Upper lobe of left lung (tissue), 6 donors: ENCODE data around the gene PTEN. TPM values are rescaled to one million over a fixed set of nuclear protein-coding genes. Genes with fewer than 3 reads are reported as not detected.

Experiments used
- ATAC-seq, 2 donors: fragments of 200-7000 bp; cut with Tn5 transposase; one replicate each; pipeline ENCODE4 v1.9.1; 2022; ENCODE audit warnings: mild to moderate bottlenecking in 2 of 2, moderate library complexity in 2 of 2; ENCODE audit not compliant: low FRiP score in 2 of 2
- DNase-seq, 2 donors: peaks; one replicate each; pipeline ENCODE4 v3.0.0-alpha.2; 2019 to 2020
- H3K27ac ChIP-seq, 4 donors: fragments of 200-600 bp; sonication (generic); one replicate each; pipeline ENCODE4 v1.5.1; 2016 to 2019
- H3K27me3 ChIP-seq, 4 donors: fragments of 200-600 bp; sonication (generic); one replicate each; pipeline ENCODE4 v1.5.1; 2017 to 2019
- H3K36me3 ChIP-seq, 4 donors: fragments of 200-600 bp; sonication (generic); one replicate each; pipeline ENCODE4 v1.5.1; 2016 to 2019
- H3K4me1 ChIP-seq, 4 donors: fragments of 200-600 bp; sonication (generic); one replicate each; pipeline ENCODE4 v1.5.1; 2018 to 2019
- H3K4me3 ChIP-seq, 4 donors: fragments of 200-600 bp; sonication (generic); one replicate each; pipeline ENCODE4 v1.5.1; 2017 to 2019; ENCODE audit warnings: mild to moderate bottlenecking in 2 of 4, moderate library complexity in 1 of 4
- H3K9me3 ChIP-seq, 4 donors: fragments of 200-600 bp; sonication (generic); one replicate each; pipeline ENCODE4 v1.5.1; 2018 to 2019
- EP300 ChIP-seq, 4 donors: sonication (generic); formaldehyde crosslinking; IDR thresholded peaks; one replicate each; pipeline ENCODE4 v1.5.1; 2017; ENCODE audit warnings: antibody characterized with exemption in 4 of 4, control low read depth in 2 of 4
- POLR2A ChIP-seq, 4 donors: fragments of 450-650 bp; IDR thresholded peaks; one replicate each; pipeline ENCODE4 v1.5.1; 2016 to 2017; ENCODE audit warnings: antibody characterized with exemption in 4 of 4, mild to moderate bottlenecking in 2 of 4
- POLR2AphosphoS5 ChIP-seq, 2 donors: sonication (generic); formaldehyde crosslinking; IDR thresholded peaks; one replicate each; pipeline ENCODE4 v1.5.1; 2017; ENCODE audit warnings: antibody characterized with exemption in 2 of 2
- WGBS, 2 donors: methylation state at CpG; one replicate each; pipeline ENCODE4 v1.1.5; 2017 to 2018; 5-methylcytosine and 5-hydroxymethylcytosine counted together
- small RNA-seq, 4 donors: library from RNA; depleted of rRNA; stranded (forward); fragments of <200 nt; gene quantifications; one replicate each; pipeline ENCODE3, GENCODE V24; 2016
- total RNA-seq, 6 donors: library from RNA; depleted of rRNA in 4 of 6; stranded (reverse); fragments of >200 nt in 4 of 6; gene quantifications; one replicate each; pipeline versions ENCODE4 v1.1.0 to v1.2.1, GENCODE V29; 2016 to 2021
- TF ChIP-seq, protein P1 (sequence below), 6 experiments: fragments of 450-650 bp in 4 of 6; fragments of 200-600 bp in 2 of 6; sonication (generic) in 2 of 6; IDR thresholded peaks; one replicate each; pipeline ENCODE4 v1.5.1; 2016 to 2019; ENCODE audit warnings: antibody characterized with exemption in 6 of 6
- donor health status: DM: no; HTN: no; CAD: no; lungs with moderate emphysema.
- donor health status: DM: no; HTN: yes; CAD: no; lungs with severe emphysema.

PTEN gene
- total RNA-seq, 6 donors from 2014 or later, result 63.3 to 177 (median 99.0) TPM

DNA sequence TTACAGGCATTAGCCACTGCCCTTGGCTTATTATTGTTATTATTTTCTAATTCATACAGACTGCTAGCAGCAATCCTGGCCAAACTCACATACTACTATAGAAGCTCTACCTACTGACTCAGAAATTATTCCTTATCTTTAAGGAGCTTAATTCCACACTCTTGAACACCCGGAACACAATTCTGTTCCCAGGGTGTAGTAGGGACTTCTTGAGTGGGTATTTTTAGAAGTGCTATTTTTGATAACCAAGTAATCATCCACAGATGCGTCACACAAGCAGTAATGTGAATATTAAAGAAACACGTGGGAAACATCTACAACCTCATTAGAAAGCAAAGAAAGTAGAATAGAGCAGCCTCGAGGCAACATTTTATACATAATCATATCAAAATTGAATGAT is 149.2 kb downstream of the PTEN start:
- peaks cover 0 to 5% (median 0%) of the 10 kb centered on the region in 4 donors for H3K4me1 ChIP-seq
- H3K27ac ChIP-seq, result no peak overlapping the region
- no peak overlapping the region for H3K4me3 ChIP-seq
- 64 to 65% methylated on average over 4 of the region's 4 CpGs for WGBS, 2 donors
- H3K27me3 ChIP-seq, result no peaks in the 10 kb centered on the region
- ATAC-seq (no peak), DNase-seq (no peak)
- H3K36me3 ChIP-seq, result no peaks in the 10 kb centered on the region
- TF ChIP-seq EP300 (IDR thresholded peaks at IDR 0.05), result peak in 1 of 4 donors; percentile 39
- TF ChIP-seq, protein P1, sequence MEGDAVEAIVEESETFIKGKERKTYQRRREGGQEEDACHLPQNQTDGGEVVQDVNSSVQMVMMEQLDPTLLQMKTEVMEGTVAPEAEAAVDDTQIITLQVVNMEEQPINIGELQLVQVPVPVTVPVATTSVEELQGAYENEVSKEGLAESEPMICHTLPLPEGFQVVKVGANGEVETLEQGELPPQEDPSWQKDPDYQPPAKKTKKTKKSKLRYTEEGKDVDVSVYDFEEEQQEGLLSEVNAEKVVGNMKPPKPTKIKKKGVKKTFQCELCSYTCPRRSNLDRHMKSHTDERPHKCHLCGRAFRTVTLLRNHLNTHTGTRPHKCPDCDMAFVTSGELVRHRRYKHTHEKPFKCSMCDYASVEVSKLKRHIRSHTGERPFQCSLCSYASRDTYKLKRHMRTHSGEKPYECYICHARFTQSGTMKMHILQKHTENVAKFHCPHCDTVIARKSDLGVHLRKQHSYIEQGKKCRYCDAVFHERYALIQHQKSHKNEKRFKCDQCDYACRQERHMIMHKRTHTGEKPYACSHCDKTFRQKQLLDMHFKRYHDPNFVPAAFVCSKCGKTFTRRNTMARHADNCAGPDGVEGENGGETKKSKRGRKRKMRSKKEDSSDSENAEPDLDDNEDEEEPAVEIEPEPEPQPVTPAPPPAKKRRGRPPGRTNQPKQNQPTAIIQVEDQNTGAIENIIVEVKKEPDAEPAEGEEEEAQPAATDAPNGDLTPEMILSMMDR (IDR thresholded peaks at IDR 0.05), result no peak
- H3K9me3 ChIP-seq, result no peaks in the 10 kb centered on the region

GRCh38 chr10:88017781-88018180 is 154.4 kb downstream of the PTEN start:
- no peak for ATAC-seq
- no peak overlapping the region for H3K27ac ChIP-seq
- TF ChIP-seq EP300 (IDR thresholded peaks at IDR 0.05), result no peak
- no peak for TF ChIP-seq POLR2AphosphoS5 (IDR thresholded peaks at IDR 0.05)
- H3K9me3 ChIP-seq, result no peaks in the 10 kb centered on the region
- H3K27me3 ChIP-seq, result no peaks in the 10 kb centered on the region
- WGBS, 2 donors, result 88 to 93% methylated on average over 1 of the region's 1 CpG
- DNase-seq, result no peak
- H3K36me3 ChIP-seq, result no peaks in the 10 kb centered on the region
- no peak overlapping the region for H3K4me3 ChIP-seq
- no peaks in the 10 kb centered on the region for H3K4me1 ChIP-seq

DNA sequence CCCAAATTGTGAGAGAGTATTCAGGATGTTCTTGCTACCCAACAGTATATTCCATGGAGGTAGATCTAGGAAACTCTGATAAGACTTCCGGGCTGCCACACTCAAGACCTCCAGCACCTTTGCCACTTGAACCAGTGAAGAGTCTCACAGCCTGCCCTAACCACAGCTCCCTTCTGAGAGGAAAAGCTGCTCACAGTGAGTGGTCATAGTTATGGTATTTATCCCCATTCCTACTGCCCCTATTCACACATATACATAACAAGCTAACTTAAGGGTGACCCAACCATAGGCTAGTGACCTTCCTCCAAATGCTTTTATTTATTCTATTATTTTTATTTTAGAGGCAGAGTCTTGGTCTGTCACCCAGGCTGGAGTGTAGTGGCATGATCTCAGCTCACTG is 156.3 kb downstream of the PTEN start:
- Histone ChIP-seq H3K27ac (no peak overlapping the region), H3K36me3 (no peaks in the 10 kb centered on the region), H3K4me3 (no peak overlapping the region), H3K27me3 (no peaks in the 10 kb centered on the region), H3K4me1 (no peaks in the 10 kb centered on the region), H3K9me3 (no peaks in the 10 kb centered on the region)
- 89 to 91% methylated on average over 1 of the region's 1 CpG for WGBS, 2 donors
- TF ChIP-seq, protein P1 (IDR thresholded peaks at IDR 0.05), result no peak
- TF ChIP-seq EP300 (IDR thresholded peaks at IDR 0.05) (no peak), POLR2AphosphoS5 (IDR thresholded peaks at IDR 0.05) (no peak), POLR2A (IDR thresholded peaks at IDR 0.05) (no peak)
- ATAC-seq (no peak), DNase-seq (no peak)

Small RNAs within 50 kb of the gene (small RNA-seq; reads per million reads assigned to genes)
- 0 reads per million in 4 donors for gene RF00284
- gene RN7SL78P, result 0 reads per million in 4 donors

Other genes starting within 250 kb of the PTEN start
- 100 to 1,000 TPM in 5 of 6 donors, 10 to 100 TPM in 1; 48.2 to 217 (median 159) TPM for gene PAPSS2, start 203.7 kb upstream of the PTEN start, total RNA-seq
- gene ATAD1, start 45.4 kb upstream of the PTEN start, total RNA-seq, result 10 to 100 TPM in 5 of 6 donors, 1 to 10 TPM in 1; 6.3 to 66.9 (median 36.2) TPM
- gene KLLN, start 92 bp upstream of the PTEN start, total RNA-seq, result under 1 TPM in 4 of 6 donors, not detected in 2; 0.20 to 0.54 (median 0.44) TPM